Cortex of kidney (tissue), 1 donor: Measurements from ENCODE around the gene PIK3R6.
"Not testable (repeated sequence)": the region's sequence is repeated elsewhere in the genome, so short reads cannot be mapped to it uniquely, and the experiment has no call there.

Experiments used
- DNase-seq: peaks from one replicate; lab custom pipeline; 2025; lab: John Stamatoyannopoulos, UW

PIK3R6 gene

GRCh38 chr17:8825802-8826201, 41.7 kb downstream of the PIK3R6 start:
- no peak for DNase-seq

- DNase-seq: no peak
These were observed 44.2 kb downstream of the PIK3R6 start for GRCh38 chr17:8823279-8823678.

DNA sequence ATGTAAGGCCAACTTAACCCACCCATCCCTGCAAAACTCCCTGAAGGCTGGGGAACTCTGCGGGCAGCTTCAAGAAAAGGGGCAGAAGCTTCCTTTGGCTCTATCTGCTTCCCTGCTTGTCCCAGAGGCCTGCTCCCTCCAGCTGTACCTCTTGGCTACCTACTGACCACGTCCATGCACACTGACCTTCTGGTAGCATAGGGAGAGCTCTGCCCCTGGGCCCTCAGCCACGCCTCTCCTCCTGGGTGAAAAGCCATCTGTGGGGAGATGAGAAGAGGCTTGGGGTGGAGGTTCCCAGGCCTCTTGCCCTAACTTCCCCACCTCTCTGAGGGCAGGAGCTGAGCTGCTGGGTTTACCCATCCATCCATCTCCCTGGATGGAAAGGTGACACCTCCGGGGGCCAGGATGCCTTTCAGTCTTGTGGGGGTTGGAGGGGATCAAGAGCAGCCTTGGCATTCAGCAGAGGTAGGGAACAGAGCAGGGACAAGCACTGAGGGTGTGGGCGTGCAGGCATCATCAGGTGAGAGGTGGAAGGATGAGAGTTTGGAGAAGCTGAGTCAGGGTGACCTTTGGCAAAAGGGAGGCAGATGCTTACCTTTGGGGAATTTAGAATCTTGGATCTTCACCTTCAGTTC, 45.0 kb downstream of the PIK3R6 start:
- no peak for DNase-seq

DNA sequence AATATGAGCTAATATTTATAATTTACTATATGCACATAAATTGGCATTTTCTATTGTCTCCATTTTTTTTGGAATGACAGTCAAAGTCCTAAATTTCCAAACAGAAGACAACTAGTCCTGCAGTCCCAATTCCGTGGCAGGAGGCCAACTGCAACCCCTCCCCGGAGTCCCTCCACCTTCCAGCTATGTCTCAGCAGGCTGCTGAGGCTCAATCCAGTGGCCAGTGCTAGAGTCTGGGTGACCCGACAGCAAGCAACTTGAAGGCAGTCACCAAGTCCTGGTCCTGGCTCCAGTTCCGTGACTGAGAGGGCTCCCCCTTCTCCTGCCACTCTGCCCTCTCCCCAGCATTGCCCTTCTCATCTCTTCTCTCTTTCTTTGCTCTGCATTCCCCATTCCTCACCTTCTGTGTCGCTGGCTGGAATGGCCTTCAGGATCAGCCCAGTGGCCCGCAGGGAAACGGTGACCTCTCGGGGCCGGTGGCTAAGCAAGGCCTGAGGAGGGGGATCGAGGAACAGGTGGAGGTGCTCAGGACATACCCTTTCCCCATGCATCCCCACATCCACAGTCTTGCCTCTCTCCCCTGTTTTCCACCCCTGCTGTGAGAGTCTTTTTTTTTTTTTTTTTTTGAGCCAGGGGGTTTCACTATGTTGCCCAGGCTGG, 45.9 kb downstream of the PIK3R6 start:
- no peak for DNase-seq

DNA sequence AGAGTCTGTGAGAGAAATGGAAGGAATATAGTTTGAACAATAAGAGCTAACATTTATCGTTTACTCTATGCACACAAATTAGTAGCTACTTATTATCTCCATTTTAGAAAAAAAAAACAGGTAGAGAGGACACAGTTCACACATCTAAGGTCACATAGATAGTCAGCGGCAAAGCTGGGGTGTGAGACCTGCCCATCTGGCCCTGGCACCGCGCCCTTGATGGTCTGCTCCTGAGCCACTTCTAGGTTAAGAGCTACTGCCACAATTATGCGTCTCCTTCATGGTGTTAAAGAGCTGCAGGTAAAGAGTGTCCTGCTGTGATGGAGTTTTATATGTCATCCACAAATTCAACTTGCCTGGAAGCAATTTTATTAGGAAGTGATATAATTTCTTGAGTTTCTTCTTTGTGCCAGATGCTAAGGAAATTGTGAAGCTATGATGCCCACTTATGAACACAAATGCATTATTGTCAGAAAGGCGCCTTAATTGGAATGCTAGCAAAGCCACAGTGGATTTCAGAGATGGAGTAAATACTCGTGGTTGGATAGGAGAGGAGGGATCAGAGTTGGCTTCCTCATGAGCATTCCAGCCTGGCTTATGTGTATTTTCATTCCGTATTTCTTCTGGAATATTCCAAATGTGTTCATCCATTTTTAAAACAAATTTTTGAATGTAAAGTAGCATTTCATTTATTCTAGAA, 47.0 kb downstream of the PIK3R6 start:
- no peak for DNase-seq

DNA sequence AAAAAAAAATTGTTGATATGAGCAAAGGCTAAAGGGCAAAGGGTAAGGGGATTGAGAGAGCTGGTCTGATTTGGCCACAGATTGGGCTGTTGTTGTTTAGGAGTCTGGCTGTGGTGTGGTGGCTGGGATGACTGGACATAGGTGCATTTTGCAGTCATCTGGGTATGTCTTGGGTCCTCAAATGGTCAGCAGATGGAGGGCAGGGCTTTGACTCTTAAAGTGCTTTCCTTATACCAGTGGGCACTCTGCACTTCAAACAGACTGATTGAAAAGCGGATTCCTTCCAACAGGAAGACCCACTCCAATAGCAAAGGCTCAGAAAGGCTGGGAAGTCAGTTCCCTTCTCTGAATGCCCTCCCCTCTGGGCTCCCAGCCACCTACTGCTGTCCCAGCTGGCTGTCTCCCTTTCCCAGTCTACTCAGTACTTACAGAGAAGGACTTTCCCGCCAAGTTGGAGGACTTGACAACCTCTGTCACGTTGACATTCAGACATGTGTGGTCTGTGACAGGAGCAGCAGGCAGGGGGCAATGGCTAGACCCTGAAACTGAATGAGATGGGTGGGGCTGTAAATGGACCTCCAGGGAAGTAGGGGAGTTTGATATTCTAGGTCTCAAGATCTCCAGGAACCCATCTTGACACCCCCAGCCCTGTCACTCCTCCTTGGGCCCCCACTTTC, 48.7 kb downstream of the PIK3R6 start:
- DNase-seq: no peak

GRCh38 chr17:8818047-8818446, 49.4 kb downstream of the PIK3R6 start:
- no peak for DNase-seq

- DNase-seq: no peak
These were observed 60.4 kb downstream of the PIK3R6 start for GRCh38 chr17:8806926-8807550.

GRCh38 chr17:8806253-8806925, 61.1 kb downstream of the PIK3R6 start:
- no peak for DNase-seq

DNA sequence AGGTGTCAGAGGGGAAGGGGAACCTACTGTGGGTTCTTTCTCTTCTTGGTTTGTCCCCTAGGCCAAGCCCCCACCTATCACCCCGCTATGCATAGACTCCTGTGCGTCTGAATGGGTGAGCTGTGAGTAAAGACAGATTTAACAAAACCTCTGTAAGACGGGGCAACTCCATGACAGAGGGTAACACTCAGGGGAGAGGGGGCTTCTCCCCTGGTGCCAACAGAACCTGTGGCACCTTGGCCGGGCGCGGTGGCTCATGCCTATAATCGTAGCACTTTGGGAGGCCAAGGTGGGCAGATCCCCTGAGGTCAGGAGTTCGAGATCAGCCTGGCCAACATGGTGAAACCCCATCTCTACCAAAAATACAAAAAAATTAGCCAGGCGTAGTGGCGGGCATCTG, 62.1 kb downstream of the PIK3R6 start:
- not testable (repeated sequence) for DNase-seq

- no peak for DNase-seq
These were observed 63.7 kb downstream of the PIK3R6 start for GRCh38 chr17:8803531-8804420.

- DNase-seq: no peak
These were observed 66.2 kb downstream of the PIK3R6 start for GRCh38 chr17:8801135-8801840.

GRCh38 chr17:8800656-8801055, 66.8 kb downstream of the PIK3R6 start:
- no peak for DNase-seq

- DNase-seq: no peak
These were observed 67.8 kb downstream of the PIK3R6 start for GRCh38 chr17:8799570-8800212.

DNA sequence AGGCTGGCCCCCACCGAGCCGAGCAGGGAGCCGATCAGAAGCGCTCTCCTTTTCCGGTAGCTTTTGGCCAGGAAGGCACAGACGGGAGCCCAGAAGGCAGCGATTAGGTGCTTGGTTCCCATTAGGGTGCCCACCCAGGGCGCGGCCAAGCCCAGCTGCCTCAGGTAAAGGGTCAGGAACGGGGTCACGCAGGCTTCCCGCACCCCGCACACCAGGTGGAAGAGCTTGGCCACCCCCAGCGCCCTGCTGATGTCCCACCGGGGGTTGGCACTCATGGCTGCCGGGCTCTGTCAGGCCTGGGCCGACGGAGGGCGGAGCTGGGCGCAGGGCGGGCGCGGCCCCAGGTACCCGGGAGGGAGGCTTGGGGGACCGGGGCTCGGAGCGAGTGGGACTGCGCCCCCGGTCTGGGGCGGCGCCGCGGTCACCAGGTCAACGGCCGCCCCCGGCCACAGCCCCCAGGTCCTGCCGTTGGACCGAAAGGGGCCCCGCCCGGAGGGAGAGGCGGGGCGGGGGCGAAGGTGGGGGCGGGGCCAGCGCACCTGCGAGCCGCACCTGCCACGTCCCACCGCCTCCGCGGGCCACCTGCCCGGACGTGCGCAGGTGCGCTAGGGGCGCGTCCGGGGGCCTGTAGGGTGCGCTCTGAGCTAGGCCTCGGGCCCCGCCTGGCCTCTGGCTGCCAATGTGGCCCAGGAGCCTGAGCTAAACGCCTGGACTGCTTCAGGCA, 68.5 kb downstream of the PIK3R6 start, which contains the start of gene MFSD6L:
MFSD6L (minus strand) TSS at position 520 of the 724 bp plus-strand sequence; CDS start at position 275, 245 bp downstream.
- DNase-seq: no peak

- no peak for DNase-seq
These were observed 69.2 kb downstream of the PIK3R6 start for GRCh38 chr17:8798176-8798845.

DNA sequence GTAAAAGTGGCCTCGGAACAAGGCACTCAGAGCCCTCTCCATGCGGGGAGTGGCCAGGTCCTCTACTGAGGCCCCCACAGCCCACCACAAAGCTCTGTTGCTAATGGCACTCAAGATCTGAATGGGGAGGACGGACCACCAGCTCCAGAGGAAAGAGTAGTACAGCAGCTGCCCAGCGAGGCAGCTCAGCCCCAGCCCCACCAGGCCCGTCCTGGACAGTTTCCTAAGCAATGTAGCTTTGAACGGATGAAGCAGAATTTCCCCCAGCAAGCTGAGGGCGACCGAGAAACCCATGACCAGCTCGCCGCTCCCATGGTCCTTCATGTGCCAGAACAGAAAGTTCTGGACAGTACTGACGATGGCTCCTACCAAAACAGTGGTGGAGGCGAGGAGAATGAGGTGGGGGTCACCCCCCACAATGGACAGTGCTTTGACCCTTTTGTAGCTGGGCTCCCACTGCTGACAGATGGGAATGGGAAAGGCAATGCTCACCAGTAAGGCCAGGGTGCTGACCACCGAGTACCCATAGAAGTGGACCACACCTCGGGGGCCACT, 69.8 kb downstream of the PIK3R6 start:
- DNase-seq: no peak

- DNase-seq: no peak
These were observed 72.8 kb downstream of the PIK3R6 start for GRCh38 chr17:8794636-8795035.
